Measurements from ENCODE around the gene LRCH1. TPM values are rescaled to one million over a fixed set of nuclear protein-coding genes. Genes with fewer than 3 reads are reported as not detected.

Gene LRCH1
- total RNA-seq, 2 experiments from 2014 or later, result 17.4 to 18.2 TPM

DNA sequence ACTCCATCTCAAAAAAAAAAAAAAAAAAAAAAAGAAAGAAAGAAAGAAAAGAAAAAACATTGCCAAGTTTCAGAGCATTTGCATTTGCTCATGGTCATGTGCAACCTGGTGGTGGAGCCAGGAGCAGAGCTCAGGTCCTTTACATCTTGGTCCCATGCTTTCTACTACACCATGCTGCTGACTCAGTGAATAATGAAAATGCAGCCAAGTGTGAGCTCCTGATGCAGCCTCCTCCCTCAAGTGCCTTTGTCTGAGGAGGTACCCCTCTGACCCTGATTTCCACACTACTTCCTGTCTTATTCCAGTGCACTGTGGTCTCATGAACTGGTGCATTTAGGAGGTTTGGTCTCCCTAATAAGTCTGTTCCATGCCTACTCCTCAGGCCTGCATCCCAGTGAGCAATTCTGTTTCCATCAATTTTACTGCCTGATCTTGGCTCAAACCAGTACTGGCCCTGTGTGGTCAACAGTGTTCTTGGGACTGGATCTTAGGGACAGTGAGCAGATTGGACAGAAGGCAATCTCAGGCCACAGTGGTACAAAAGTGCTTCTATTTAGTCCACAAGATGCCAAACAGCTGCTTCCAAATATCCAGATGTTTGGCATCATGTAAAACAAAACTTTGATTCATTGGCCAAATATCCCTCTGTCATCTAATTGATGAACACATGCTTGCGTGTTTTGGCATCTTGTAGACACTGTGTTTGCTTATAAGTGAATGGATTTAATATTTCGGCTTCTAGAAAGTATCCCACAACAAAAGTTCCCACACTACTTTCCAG is 28.8 kb upstream of the LRCH1 start:
- no peak for DNase-seq
- ChIA-PET POLR2A (interaction anchor here (0.7 kb wide), 1 partner anchor 72 kb away, joined by 8 read pairs; no protein-coding TSS in a partner anchor), CTCF (no interaction called here)
- Mint-ChIP-seq H3K9me3 (peaks cover 5% of the 10 kb centered on the region), H3K27ac (no peak overlapping the region), H3K4me1 (no peaks in the 10 kb centered on the region), H3K27me3 (peaks cover 10% of the 10 kb centered on the region), H3K4me3 (no peak overlapping the region), H3K36me3 (ENCODE audit: low read depth) (no peaks in the 10 kb centered on the region)

DNA sequence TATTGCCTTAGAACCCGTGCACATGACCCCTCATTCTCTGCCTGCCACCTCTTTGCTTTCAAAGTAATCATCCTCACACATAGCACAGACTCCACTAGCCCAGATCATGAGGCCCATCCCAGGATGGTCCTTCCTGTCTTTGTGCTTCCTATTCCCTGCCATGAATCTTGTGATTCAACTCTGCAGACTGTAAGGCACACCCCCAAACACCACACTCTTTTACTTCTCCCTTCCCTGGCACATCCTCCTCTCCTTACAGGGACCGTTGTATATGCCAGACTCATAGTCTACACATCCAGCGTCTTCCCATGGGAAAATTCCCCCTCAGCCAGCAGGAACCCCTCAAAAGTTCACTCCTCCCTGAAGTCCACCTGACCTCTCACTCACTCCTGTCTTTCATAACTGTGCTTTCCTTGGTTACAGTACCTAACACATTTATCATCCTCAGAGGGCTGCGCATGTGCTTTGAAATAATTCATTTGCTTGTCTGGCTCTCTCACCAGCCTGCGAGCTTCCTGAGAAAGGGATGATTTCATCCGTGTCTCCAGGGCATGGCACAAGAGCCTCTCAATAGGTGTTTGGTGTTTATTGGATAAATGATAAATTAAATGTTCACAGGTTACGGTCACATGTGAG is 26.8 kb upstream of the LRCH1 start:
- no peak overlapping the region for H3K27ac Mint-ChIP-seq
- peaks cover 10% of the 10 kb centered on the region for H3K27me3 Mint-ChIP-seq
- H3K4me1 Mint-ChIP-seq, result peaks cover 11% of the 10 kb centered on the region
- no peak for DNase-seq
- no peak overlapping the region for H3K4me3 Mint-ChIP-seq
- CTCF ChIA-PET, result no interaction called here
- POLR2A ChIA-PET, result no interaction called here
- no peaks in the 10 kb centered on the region for H3K36me3 Mint-ChIP-seq (ENCODE audit: low read depth)
- H3K9me3 Mint-ChIP-seq, result peaks cover 5% of the 10 kb centered on the region

DNA sequence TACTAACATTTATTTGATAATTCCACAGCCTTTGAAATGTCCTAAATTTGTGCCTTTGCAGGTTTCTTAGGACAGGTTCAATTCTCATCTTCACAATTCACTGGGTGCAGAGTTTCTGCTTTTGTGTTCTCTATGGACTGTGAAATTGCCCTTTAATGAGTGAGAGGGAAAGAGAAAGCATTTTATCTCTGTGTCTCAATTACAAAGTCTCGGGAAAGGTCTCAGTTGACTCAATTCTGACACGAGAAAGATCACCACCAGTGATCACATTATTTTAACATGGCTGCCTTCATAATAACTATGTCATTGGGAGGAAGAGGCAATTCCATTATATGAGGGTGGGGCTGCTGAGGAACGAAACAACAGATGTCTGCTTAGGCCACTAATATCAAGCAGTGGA is 26.2 kb upstream of the LRCH1 start:
- CTCF ChIA-PET, result no interaction called here
- H3K9me3 Mint-ChIP-seq, result peaks cover 3% of the 10 kb centered on the region
- no peak overlapping the region for H3K27ac Mint-ChIP-seq
- H3K27me3 Mint-ChIP-seq, result peaks cover 7% of the 10 kb centered on the region
- POLR2A ChIA-PET, result no interaction called here
- no peak overlapping the region for H3K4me3 Mint-ChIP-seq
- H3K4me1 Mint-ChIP-seq, result peaks cover 16% of the 10 kb centered on the region
- H3K36me3 Mint-ChIP-seq (ENCODE audit: low read depth), result no peaks in the 10 kb centered on the region
- no peak for DNase-seq

DNA sequence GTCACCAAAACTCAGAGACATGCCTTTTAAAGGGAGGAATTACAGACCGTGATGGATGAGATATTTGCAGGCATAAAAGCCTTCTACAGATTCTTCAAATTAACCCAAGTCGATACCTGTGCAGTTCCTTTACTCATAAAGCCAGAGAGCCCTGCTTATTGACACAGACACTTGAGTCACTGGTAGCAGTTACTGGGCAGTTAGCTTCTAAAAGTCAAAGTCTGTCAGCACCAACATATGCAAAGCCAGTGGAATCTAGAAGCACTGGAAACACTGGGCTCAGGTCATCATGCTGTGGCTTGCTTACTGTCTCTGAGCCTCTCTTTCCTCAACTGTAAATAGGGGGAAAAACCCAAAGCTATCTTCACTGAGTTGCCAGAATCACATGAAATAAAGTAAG is 25.7 kb upstream of the LRCH1 start:
- POLR2A ChIA-PET, result no interaction called here
- no peak overlapping the region for H3K27ac Mint-ChIP-seq
- CTCF ChIA-PET, result no interaction called here

DNA sequence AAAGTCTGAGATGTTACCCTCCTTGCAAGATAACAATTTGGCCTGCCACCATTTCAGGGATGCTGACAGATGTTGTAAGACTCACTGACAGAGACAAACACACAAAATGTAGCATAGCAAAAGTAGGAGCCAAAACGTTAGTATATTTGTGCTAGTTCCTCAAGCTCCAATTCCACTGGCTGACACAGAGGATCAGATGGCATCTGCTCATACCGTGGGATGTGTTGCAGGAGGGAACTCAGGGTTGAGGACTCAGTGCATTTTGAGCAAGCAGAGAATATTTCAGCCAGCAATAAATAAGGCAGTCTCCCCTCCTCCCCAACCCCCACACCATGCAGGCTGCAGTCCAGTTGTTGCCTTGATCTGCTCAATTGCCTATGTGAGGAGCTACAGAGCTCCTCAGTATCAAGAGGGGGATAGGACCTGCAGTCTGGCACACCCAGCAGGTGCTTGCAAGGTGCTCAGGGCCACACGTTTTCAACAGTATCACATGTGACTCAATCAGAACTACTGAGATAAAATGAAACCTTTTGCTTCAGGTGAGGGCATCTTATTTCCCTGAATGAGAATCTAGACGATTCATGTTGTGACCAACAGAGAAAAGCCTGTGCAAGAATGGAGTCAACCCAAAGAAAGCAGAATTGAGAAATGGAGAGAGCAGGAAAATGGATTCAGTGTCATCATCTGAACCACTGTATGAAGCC is 23.6 kb upstream of the LRCH1 start:
- H3K9me3 Mint-ChIP-seq, result no peaks in the 10 kb centered on the region
- H3K27me3 Mint-ChIP-seq, result no peaks in the 10 kb centered on the region
- DNase-seq, result no peak
- H3K27ac Mint-ChIP-seq, result no peak overlapping the region
- ChIA-PET POLR2A (no interaction called here), CTCF (interaction anchor here (0.7 kb wide), 1 partner anchor 27 kb away, joined by 3 read pairs; no protein-coding TSS in a partner anchor)
- H3K4me3 Mint-ChIP-seq, result no peak overlapping the region
- peaks cover 16% of the 10 kb centered on the region for H3K4me1 Mint-ChIP-seq
- H3K36me3 Mint-ChIP-seq (ENCODE audit: low read depth), result no peaks in the 10 kb centered on the region

More for the DNA sequence above, 25.7 kb upstream of the LRCH1 start:
- no peak for DNase-seq
- Mint-ChIP-seq H3K4me3 (no peak overlapping the region), H3K9me3 (no peaks in the 10 kb centered on the region), H3K4me1 (peaks cover 16% of the 10 kb centered on the region), H3K36me3 (ENCODE audit: low read depth) (no peaks in the 10 kb centered on the region), H3K27me3 (peaks cover 7% of the 10 kb centered on the region)

DNA sequence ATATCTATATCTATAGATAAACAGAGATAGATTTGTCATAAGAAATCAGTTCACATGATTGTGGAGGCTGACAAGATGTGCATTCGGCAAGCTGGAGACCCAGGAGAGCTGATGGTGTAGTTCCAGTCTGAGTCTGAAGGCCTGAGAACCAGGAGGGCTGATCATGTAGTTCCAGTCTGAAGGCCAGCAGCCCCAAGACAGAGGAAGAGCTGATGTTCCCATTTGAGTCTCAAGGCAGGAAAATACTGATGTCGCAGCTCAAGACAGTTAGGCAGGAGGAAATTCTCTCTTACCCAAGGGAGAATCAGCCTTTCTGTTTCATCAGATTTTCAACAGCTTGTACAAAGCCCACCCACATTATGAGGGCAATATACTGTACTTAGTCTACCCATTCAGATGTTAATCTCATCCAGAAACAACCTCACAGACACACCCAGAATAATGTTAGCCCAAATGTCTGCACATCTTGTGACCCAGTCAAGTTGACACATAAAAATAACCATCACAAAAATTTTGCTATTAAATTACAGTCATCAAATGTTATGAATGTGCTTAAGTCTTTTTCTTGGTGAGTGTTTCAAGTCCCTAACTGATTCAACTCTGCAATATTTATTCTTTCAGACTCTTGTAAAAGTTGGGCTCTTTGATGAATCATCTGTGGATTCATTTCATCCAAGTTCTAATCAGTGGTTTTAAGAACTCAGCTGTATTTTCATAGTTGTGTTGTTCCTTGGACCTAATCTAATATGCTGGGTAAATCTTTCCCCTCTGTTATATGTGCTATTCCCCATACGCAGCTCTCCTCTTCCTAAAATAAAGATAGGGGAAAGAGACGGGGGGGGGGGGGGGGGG is 22.7 kb upstream of the LRCH1 start:
- no peaks in the 10 kb centered on the region for H3K36me3 Mint-ChIP-seq (ENCODE audit: low read depth)
- CTCF ChIA-PET, result interaction anchor here (0.7 kb wide), 1 partner anchor 25 kb away, joined by 3 read pairs; no protein-coding TSS in a partner anchor
- no peaks in the 10 kb centered on the region for H3K9me3 Mint-ChIP-seq
- H3K4me1 Mint-ChIP-seq, result peaks cover 16% of the 10 kb centered on the region
- POLR2A ChIA-PET, result interaction anchor here (0.6 kb wide), 1 partner anchor 1114 kb away, joined by 3 read pairs; no protein-coding TSS in a partner anchor
- H3K4me3 Mint-ChIP-seq, result no peak overlapping the region
- H3K27me3 Mint-ChIP-seq, result no peaks in the 10 kb centered on the region
- H3K27ac Mint-ChIP-seq, result no peak overlapping the region
- no peak for DNase-seq

DNA sequence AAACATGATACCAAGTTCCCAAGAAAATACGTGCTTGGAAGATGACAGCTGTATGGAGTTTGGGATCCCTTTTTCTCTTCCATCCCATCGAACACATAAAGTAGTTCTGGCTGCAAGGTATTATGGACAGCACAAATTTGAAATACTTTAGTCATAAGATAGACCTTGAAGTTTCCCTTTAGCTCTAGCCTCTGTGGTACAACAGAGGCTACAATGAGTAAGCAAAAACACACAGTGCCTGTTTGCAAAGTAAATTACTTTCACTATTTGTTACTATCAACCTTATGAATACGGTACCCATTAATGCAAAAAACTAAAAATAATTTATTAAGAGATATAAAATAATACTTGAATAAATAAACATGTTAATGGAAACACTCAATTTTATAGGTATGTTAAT is 21.0 kb upstream of the LRCH1 start:
- Mint-ChIP-seq H3K4me3 (no peak overlapping the region), H3K36me3 (ENCODE audit: low read depth) (no peaks in the 10 kb centered on the region), H3K27ac (no peak overlapping the region), H3K27me3 (no peaks in the 10 kb centered on the region), H3K4me1 (peaks cover 16% of the 10 kb centered on the region), H3K9me3 (no peaks in the 10 kb centered on the region)
- DNase-seq, result no peak
- CTCF ChIA-PET, result no interaction called here
- POLR2A ChIA-PET, result no interaction called here

DNA sequence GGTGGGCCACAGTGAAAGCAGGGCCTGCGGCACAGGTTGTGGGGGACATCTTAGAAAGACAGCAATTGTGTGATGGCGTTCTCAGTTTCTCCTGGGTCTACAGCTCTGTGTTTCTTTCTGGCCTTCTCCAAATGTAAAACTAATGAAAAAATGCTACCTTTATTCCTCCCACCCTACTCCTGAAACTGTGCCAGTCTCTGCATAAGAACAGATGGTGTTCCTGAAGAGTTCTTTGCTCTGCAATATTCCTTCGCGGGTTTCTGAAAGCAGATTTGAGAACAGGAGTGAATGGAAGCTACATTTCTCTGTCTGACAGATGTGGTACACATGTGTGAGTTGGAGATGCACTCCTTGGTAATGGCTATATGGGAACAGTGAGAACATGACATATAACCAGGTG is 18.0 kb upstream of the LRCH1 start:
- no peaks in the 10 kb centered on the region for H3K9me3 Mint-ChIP-seq
- H3K27me3 Mint-ChIP-seq, result no peaks in the 10 kb centered on the region
- peaks cover 11% of the 10 kb centered on the region for H3K4me1 Mint-ChIP-seq
- no peaks in the 10 kb centered on the region for H3K36me3 Mint-ChIP-seq (ENCODE audit: low read depth)
- DNase-seq, result no peak
- H3K4me3 Mint-ChIP-seq, result no peak overlapping the region
- no peak overlapping the region for H3K27ac Mint-ChIP-seq
- ChIA-PET CTCF (interaction anchor here (1.6 kb wide), 1 partner anchor 20 kb away, joined by 3 read pairs; no protein-coding TSS in a partner anchor), POLR2A (no interaction called here)

DNA sequence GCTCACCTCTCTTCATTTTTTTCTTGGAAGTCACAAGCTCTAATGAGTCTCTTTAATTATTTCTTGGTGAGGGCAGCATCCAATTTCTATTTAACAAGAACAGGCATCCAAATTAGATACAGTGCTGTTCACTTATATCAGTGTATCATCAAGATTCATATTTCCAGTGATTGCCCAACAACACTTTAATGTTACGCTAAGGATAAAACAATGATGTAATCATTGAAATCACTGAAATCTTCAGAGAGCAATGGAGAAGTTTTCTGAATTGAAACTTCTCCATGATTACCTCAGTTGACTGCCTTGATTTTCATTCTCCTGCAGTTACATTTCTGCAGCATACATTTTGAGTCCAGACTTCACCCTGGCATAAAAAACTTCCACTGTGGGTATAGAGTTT is 17.1 kb upstream of the LRCH1 start:
- CTCF ChIA-PET, result interaction anchor here (1.6 kb wide), 1 partner anchor 19 kb away, joined by 3 read pairs; no protein-coding TSS in a partner anchor
- POLR2A ChIA-PET, result no interaction called here
- H3K36me3 Mint-ChIP-seq (ENCODE audit: low read depth), result no peaks in the 10 kb centered on the region

DNA sequence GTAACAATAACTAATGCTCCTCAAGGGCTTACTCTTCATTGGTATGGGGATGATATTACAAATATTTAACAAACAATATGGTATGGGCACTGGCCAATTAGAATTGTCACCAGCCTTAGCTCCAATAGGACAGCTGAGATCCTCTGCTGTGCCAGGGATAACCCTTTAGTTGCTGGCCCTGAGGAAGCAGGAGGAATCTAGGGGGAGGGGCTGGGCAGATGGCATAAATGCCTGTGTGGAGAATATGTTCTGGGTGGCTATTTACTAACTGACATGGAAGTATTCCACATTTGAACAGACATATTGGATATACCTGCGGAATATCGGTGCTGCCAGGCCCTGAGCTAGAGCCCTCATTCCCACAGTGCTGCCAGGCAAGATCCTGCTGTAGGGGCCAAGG is 16.6 kb upstream of the LRCH1 start:
- Mint-ChIP-seq H3K4me1 (peaks cover 4% of the 10 kb centered on the region), H3K27me3 (no peaks in the 10 kb centered on the region), H3K36me3 (ENCODE audit: low read depth) (no peaks in the 10 kb centered on the region), H3K9me3 (no peaks in the 10 kb centered on the region), H3K4me3 (no peak overlapping the region), H3K27ac (no peak overlapping the region)
- POLR2A ChIA-PET, result no interaction called here
- CTCF ChIA-PET, result no interaction called here
- DNase-seq, result no peak

More for the DNA sequence above, 17.1 kb upstream of the LRCH1 start:
- Mint-ChIP-seq H3K9me3 (no peaks in the 10 kb centered on the region), H3K27me3 (no peaks in the 10 kb centered on the region), H3K4me3 (no peak overlapping the region), H3K27ac (no peak overlapping the region), H3K4me1 (peaks cover 5% of the 10 kb centered on the region)
- no peak for DNase-seq

DNA sequence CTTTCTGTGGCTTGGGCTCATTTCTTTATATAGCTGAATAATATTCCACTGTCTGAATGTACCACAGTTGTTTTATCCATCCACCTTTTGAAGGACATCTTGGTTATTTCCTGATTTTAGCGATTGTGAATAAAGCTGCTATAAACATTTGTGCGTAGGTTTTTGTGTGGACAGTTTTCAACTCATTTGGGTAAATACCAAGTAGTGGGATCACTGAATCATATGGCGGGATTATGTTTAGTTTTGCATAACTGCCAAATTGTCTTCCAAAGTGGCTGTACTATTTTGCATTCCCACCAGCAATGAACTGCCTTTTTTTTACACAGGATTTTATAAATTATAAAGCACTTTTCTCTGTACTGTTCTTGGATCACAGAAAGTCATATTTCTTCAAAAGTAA is 13.7 kb upstream of the LRCH1 start:
- Mint-ChIP-seq H3K4me3 (no peak overlapping the region), H3K27ac (no peak overlapping the region), H3K36me3 (ENCODE audit: low read depth) (no peaks in the 10 kb centered on the region), H3K4me1 (peaks cover 7% of the 10 kb centered on the region), H3K9me3 (no peaks in the 10 kb centered on the region), H3K27me3 (no peaks in the 10 kb centered on the region)
- ChIA-PET CTCF (interaction anchor here (0.7 kb wide), 2 partner anchors 224 to 355 kb away, joined by 3 read pairs; no protein-coding TSS in a partner anchor), POLR2A (no interaction called here)
- DNase-seq, result no peak

DNA sequence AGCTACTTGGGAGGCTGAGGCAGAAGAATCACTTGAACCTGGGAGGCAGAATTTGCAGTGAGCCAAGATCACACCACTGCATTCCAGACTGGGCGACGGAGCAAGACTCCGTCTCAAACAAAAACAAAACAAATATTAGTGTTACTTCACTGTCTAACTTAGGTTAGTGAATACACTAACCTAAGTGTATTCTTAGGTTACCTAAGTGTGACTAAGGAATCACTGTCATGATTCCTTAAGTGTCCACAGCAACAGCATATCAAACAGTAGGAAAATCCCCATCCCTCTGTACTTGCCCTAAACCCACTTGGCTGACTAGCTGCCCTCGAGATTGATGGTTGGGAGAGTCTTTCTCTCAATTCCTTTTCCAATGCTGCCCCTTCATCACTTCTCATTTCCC is 11.8 kb upstream of the LRCH1 start:
- no peak overlapping the region for H3K4me3 Mint-ChIP-seq
- peaks cover 7% of the 10 kb centered on the region for H3K4me1 Mint-ChIP-seq
- H3K36me3 Mint-ChIP-seq (ENCODE audit: low read depth), result no peaks in the 10 kb centered on the region
- DNase-seq, result no peak
- ChIA-PET POLR2A (no interaction called here), CTCF (interaction anchor here (2.7 kb wide), 1 partner anchor 11 kb away, joined by 11 read pairs; the partner anchor contains the start of gene LRCH1)
- no peaks in the 10 kb centered on the region for H3K9me3 Mint-ChIP-seq
- H3K27me3 Mint-ChIP-seq, result peaks cover 6% of the 10 kb centered on the region
- H3K27ac Mint-ChIP-seq, result no peak overlapping the region
